K562 (cell line): ENCODE measurements around the gene DAZAP1. TPM values are rescaled to one million over a fixed set of nuclear protein-coding genes. Genes with fewer than 3 reads are reported as not detected.

Source experiments
- ARHGAP35 ChIP-seq: fragments of 450-650 bp; IDR thresholded peaks from 2 replicates; pipeline ENCODE4 v1.6.1; 2018; ENCODE audit not compliant: partially characterized antibody
- CCAR2 ChIP-seq: fragments of 200-400 bp; formaldehyde crosslinking; IDR thresholded peaks from 2 replicates; pipeline ENCODE4 v1.6.1; 2017; ENCODE audit warnings: mild to moderate bottlenecking, low read depth, low read length
- HDAC6 ChIP-seq: IDR thresholded peaks from 2 replicates; pipeline ENCODE4 v1.6.1; 2012; ENCODE audit warnings: low read depth, mild to moderate bottlenecking, control low read depth, inconsistent platforms, low read length, moderate library complexity
- HMG20A ChIP-seq: fragments of 450-650 bp; formaldehyde crosslinking; conservative IDR thresholded peaks from 2 replicates; pipeline ENCODE4 v1.4.0; 2020; ENCODE audit warnings: mild to moderate bottlenecking, mixed read lengths
- HNRNPK ChIP-seq: fragments of 200-400 bp; formaldehyde crosslinking; IDR thresholded peaks from one replicate; pipeline ENCODE4 v1.6.1; 2018; ENCODE audit warnings: mild to moderate bottlenecking, low read depth, low read length; ENCODE audit not compliant: poor library complexity, severe bottlenecking
- KAT2B ChIP-seq: IDR thresholded peaks from one replicate; pipeline ENCODE4 v1.6.1; 2012; ENCODE audit warnings: low read depth, mild to moderate bottlenecking, control low read depth, inconsistent platforms, low read length, moderate library complexity
- MAFF ChIP-seq: IDR thresholded peaks from 2 replicates; pipeline ENCODE4 v1.6.1; 2012; ENCODE audit warnings: low read length, improper control_type of control experiment
- NCOR1 ChIP-seq: fragments of 450-650 bp; IDR thresholded peaks from 2 replicates; pipeline ENCODE4 v1.6.1; 2016; ENCODE audit warnings: mild to moderate bottlenecking, moderate library complexity
- NR2C1 ChIP-seq, 2 experiments: fragments of 450-650 bp; IDR thresholded peaks; 2 replicates each; pipeline ENCODE4 v1.6.1; 2017; ENCODE audit warnings: mild to moderate bottlenecking in 2 of 2, antibody characterized with exemption in 1 of 2, inconsistent platforms in 1 of 2, missing compliant biosample characterization in 1 of 2, missing genetic modification characterization in 1 of 2
- PTBP1 ChIP-seq: fragments of 200-400 bp; formaldehyde crosslinking; IDR thresholded peaks from 2 replicates; pipeline ENCODE4 v1.6.1; 2017; ENCODE audit warnings: low read depth, low read length
- RBBP5 ChIP-seq: fragments of 200-600 bp; sonication (generic); IDR thresholded peaks from 2 replicates; pipeline ENCODE4 v1.6.1; 2012; ENCODE audit warnings: borderline replicate concordance, mild to moderate bottlenecking, low read length, control low read depth, inconsistent platforms; ENCODE audit not compliant: insufficient read depth, poor library complexity, severe bottlenecking
- RFX7 ChIP-seq: fragments of 250-450 bp; sonication (Bioruptor Pico); IDR thresholded peaks from 2 replicates; pipeline ENCODE4 v1.5.1; 2021; ENCODE audit warnings: mild to moderate bottlenecking
- TAF15 ChIP-seq: fragments of 200-400 bp; formaldehyde crosslinking; IDR thresholded peaks from 2 replicates; pipeline ENCODE4 v1.6.1; 2017; ENCODE audit warnings: mild to moderate bottlenecking, low read depth, low read length, moderate library complexity
- XRCC4 ChIP-seq: IDR thresholded peaks from one replicate; pipeline ENCODE4 v1.6.1; 2011; ENCODE audit not compliant: insufficient read depth, insufficient read length; ENCODE audit errors: extremely low read depth
- ZFP36 ChIP-seq: fragments of 150-350 bp; IDR thresholded peaks from 2 replicates; pipeline ENCODE4 v1.6.1; 2018; ENCODE audit warnings: low read length, low read depth; ENCODE audit not compliant: partially characterized antibody
- ZHX1 ChIP-seq: fragments of 150-350 bp; conservative IDR thresholded peaks from 2 replicates; pipeline ENCODE4 v1.6.1; 2014; ENCODE audit warnings: low read length
- ZNF165 ChIP-seq: fragments of 250-450 bp; sonication (Bioruptor Pico); IDR thresholded peaks from 2 replicates; pipeline ENCODE4 v1.4.0; 2020; ENCODE audit warnings: borderline replicate concordance
- polyA plus RNA-seq, 8 experiments: library from polyadenylated mRNA; depleted of rRNA in 4 of 8; stranded (reverse) in 5 of 8; unstranded in 3 of 8; fragments of >200 nt; fragmentation: Nextera tagmentation in 2 of 8; fragmentation: Illumina TruSeq in 1 of 8; extraction: Ambion mirVana in 2 of 8; extraction: Trizol in 1 of 8; gene quantifications; 2 replicates each; pipeline versions ENCODE4 v1.2.1 to v1.2.3, GENCODE V29; 2011 to 2014; ENCODE audit warnings: inconsistent platforms in 1 of 8, missing spikeins in 1 of 8
- total RNA-seq, 7 experiments: library from RNA; depleted of rRNA in 6 of 7; stranded (reverse); fragments of >200 nt in 6 of 7; fragmentation: Illumina TruSeq in 2 of 7; extraction: Trizol in 2 of 7; gene quantifications; 2 replicates each; pipeline versions ENCODE4 v1.2.1 to v1.2.3, GENCODE V29; 2011 to 2021; ENCODE audit warnings: low replicate concordance in 1 of 7
- TF ChIP-seq, protein P1 (sequence below): fragments of 450-650 bp; conservative IDR thresholded peaks from 2 replicates; pipeline ENCODE4 v1.6.1; 2016; ENCODE audit warnings: missing genetic modification characterization, low read depth, mild to moderate bottlenecking, missing compliant biosample characterization, moderate library complexity
- TF ChIP-seq, protein P2 (sequence below): sonication (generic); formaldehyde crosslinking; IDR thresholded peaks from 2 replicates; pipeline ENCODE4 v1.8.1; 2023; ENCODE audit warnings: mild to moderate bottlenecking, missing genetic modification reagents

Gene DAZAP1
- total and polyA plus RNA-seq, 9 of the 15 experiments (the other 6 are each of a cell fraction or from before 2014, with no cell fraction given), result 10.8 to 289 (median 142) TPM

DNA sequence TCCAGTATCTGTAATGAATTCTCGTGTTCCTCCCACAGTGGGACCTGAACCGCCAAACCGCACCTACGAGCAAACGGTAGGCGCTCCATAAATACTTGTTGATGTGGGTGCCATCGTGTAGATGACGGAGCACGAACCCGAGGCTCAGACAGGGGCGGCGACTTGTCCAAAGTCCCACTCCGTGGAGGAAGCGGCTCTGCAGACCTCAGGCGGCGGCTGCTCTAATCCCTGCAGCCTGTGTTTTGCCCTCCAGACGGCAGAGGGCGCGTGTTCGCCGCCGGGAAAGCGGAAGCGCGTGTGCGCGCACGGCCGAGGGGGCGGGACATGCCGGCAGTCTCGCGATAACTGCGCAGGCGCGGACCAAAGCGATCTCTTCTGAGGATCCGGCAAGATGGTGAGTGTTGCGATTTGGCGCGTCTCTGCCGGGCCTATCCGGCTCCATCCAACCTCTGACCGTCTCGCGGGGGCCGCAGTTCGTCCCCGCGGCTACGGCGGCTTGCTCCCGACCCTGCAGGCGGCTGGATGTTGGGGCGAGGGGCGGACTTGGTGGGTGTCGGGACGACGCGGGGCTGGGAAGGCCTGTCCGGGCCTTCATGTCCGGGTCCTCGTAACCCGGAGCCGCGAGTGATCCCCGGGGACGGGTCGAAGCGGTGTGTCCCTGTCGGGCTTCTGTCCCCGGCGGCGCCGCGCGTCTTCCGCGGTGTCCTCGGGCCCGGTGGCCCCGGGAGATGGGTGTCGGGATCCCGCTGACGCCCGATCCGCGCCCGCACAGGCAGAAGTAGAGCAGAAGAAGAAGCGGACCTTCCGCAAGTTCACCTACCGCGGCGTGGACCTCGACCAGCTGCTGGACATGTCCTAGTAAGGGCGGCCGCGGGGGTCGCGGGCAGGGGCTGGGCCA lies 30.9 kb downstream of the DAZAP1 start, which contains the start of gene RPS15 (continued):
- TF ChIP-seq, protein P1, sequence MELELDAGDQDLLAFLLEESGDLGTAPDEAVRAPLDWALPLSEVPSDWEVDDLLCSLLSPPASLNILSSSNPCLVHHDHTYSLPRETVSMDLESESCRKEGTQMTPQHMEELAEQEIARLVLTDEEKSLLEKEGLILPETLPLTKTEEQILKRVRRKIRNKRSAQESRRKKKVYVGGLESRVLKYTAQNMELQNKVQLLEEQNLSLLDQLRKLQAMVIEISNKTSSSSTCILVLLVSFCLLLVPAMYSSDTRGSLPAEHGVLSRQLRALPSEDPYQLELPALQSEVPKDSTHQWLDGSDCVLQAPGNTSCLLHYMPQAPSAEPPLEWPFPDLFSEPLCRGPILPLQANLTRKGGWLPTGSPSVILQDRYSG (tag), result no peak
- TF ChIP-seq, protein P2, sequence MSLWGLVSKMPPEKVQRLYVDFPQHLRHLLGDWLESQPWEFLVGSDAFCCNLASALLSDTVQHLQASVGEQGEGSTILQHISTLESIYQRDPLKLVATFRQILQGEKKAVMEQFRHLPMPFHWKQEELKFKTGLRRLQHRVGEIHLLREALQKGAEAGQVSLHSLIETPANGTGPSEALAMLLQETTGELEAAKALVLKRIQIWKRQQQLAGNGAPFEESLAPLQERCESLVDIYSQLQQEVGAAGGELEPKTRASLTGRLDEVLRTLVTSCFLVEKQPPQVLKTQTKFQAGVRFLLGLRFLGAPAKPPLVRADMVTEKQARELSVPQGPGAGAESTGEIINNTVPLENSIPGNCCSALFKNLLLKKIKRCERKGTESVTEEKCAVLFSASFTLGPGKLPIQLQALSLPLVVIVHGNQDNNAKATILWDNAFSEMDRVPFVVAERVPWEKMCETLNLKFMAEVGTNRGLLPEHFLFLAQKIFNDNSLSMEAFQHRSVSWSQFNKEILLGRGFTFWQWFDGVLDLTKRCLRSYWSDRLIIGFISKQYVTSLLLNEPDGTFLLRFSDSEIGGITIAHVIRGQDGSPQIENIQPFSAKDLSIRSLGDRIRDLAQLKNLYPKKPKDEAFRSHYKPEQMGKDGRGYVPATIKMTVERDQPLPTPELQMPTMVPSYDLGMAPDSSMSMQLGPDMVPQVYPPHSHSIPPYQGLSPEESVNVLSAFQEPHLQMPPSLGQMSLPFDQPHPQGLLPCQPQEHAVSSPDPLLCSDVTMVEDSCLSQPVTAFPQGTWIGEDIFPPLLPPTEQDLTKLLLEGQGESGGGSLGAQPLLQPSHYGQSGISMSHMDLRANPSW, result no peak
- TF ChIP-seq RBBP5 (peak; percentile 100), MAFF (no peak; the same call in 1 of the 2 replicates), RFX7 (CRISPR knock-in tag) (0 out of 2 replicates have a peak, but pooled peaks have one; percentile 9), NR2C1 (IDR thresholded peaks at IDR 0.05) (peak; percentile 22; the same call in 1 of the 2 replicates), NR2C1 (tag; IDR thresholded peaks at IDR 0.05) (peak; percentile 38; the same call in 1 of the 2 replicates), HNRNPK (no peak), CCAR2 (no peak), ZFP36 (peak; percentile 52), ZHX1 (peak; percentile 86; the same call in 1 of the 2 replicates), HMG20A (no peak), ARHGAP35 (peak; percentile 91), PTBP1 (no peak), HDAC6 (0 out of 2 replicates have a peak, but pooled peaks have one; percentile 15), NCOR1 (peak; percentile 54), TAF15 (no peak), XRCC4 (no peak), ZNF165 (CRISPR knock-in tag) (0 out of 2 replicates have a peak, but pooled peaks have one; percentile 42), KAT2B (no peak)
